Aorta (tissue), 5 donors: ENCODE results near the gene DDX39A. TPM values are rescaled to one million over a fixed set of nuclear protein-coding genes. Genes with fewer than 3 reads are reported as not detected.

ENCODE experiments used
- ATAC-seq: fragments of 200-7000 bp; cut with Tn5 transposase; one replicate; pipeline ENCODE4 v1.9.1; 2022; ENCODE audit warnings: moderate library complexity; ENCODE audit not compliant: low FRiP score
- DNase-seq, 2 donors: peaks; one replicate each; pipeline ENCODE4 v3.0.0-alpha.2; 2020
- H3K27ac ChIP-seq, 2 donors: one replicate each; pipeline ENCODE4 v1.5.1; 2013; ENCODE audit warnings: low read length in 2 of 2, mild to moderate bottlenecking in 2 of 2, moderate library complexity in 2 of 2, control low read depth in 1 of 2, inconsistent platforms in 1 of 2, low read depth in 1 of 2
- H3K27me3 ChIP-seq, 2 donors: one replicate each; pipeline ENCODE4 v1.6.1; 2013; ENCODE audit warnings: control low read depth in 1 of 2, low read length in 1 of 2, mild to moderate bottlenecking in 1 of 2, moderate library complexity in 1 of 2; ENCODE audit not compliant: insufficient read depth in 2 of 2, control insufficient read depth in 1 of 2
- H3K36me3 ChIP-seq, 2 donors: one replicate each; pipeline ENCODE4 v1.6.1; 2013; ENCODE audit warnings: control low read depth in 1 of 2, low read length in 1 of 2, mild to moderate bottlenecking in 1 of 2; ENCODE audit not compliant: insufficient read depth in 2 of 2, control insufficient read depth in 1 of 2
- H3K4me1 ChIP-seq, 2 donors: one replicate each; pipeline ENCODE4 v1.6.1; 2013; ENCODE audit warnings: low read length in 2 of 2, control low read depth in 1 of 2, mild to moderate bottlenecking in 1 of 2, moderate library complexity in 1 of 2; ENCODE audit not compliant: insufficient read depth in 2 of 2, control insufficient read depth in 1 of 2
- H3K4me3 ChIP-seq, 2 donors: one replicate each; pipeline ENCODE4 v1.5.1; 2013; ENCODE audit warnings: low read length in 2 of 2, control low read depth in 1 of 2, mild to moderate bottlenecking in 1 of 2
- H3K9me3 ChIP-seq: one replicate; pipeline ENCODE4 v1.6.1; 2013; ENCODE audit warnings: mild to moderate bottlenecking, low read length; ENCODE audit not compliant: control insufficient read depth
- WGBS, 2 donors: extraction: QIAGEN DNeasy Blood & Tissue Kit; methylation state at CpG; one replicate each; pipeline ENCODE4 v1.1.7; 2013; 5-methylcytosine and 5-hydroxymethylcytosine counted together
- intact Hi-C, 2 donors: fragments of 100-400 bp; cut with DNase I; formaldehyde crosslinking; loops; one replicate each; pipeline versions ENCODE4 v1.14.2 to v1.15.0; 2022
- polyA plus RNA-seq, 2 donors: library from polyadenylated mRNA; stranded (reverse); fragments of 200-250 nt; gene quantifications; one replicate each; pipeline ENCODE4 v1.2.3, GENCODE V29; 2013
- total RNA-seq, 2 donors: library from RNA; stranded (reverse); fragmentation: NEBNext Ultra II Directional; extraction: Animal tissue kit (Norgen Biotek cat#: 25700); gene quantifications; one replicate each; pipeline ENCODE4 v1.2.1, GENCODE V29; 2021
- donor health status: healthy with polysubstance abuse.
- donor health status: Bipolar disorder and iron deficiency.
- donor health status: DM: no; HTN: no; CAD: no.
- donor health status: DM: no; HTN: no; CAD: no.
- donor health status: DM: yes; HTN: yes; CAD: no.

Gene DDX39A
- total and polyA plus RNA-seq, 4 donors, result 28.5 to 98.7 (median 47.2) TPM

DNA sequence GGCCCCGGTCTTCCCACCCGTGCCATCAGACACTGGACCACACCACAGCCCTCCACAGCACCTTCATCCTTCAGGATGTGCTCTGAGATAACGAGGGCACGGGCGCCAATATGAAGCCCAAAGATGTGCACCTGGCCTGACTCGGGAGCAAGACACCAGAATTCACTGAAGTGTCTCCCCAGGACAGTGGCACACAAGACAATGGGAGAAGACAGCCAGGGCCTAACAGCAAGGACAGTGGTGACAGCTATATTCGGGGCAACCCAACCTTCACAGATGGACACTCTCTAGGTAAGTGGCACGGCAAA is 7.2 kb downstream of the DDX39A start:
- H3K27me3 ChIP-seq, result no peaks in the 10 kb centered on the region
- H3K27ac ChIP-seq, result no peak overlapping the region
- intact Hi-C loops, result no loop called here
- no peaks in the 10 kb centered on the region for H3K4me1 ChIP-seq
- ATAC-seq (no peak), DNase-seq (no peak)
- no peak overlapping the region for H3K4me3 ChIP-seq
- 89 to 91% methylated on average over 8 of the region's 8 CpGs for WGBS, 2 donors
- H3K9me3 ChIP-seq, result no peaks in the 10 kb centered on the region
- peaks cover 0 to 16% of the 10 kb centered on the region in 2 donors for H3K36me3 ChIP-seq

DNA sequence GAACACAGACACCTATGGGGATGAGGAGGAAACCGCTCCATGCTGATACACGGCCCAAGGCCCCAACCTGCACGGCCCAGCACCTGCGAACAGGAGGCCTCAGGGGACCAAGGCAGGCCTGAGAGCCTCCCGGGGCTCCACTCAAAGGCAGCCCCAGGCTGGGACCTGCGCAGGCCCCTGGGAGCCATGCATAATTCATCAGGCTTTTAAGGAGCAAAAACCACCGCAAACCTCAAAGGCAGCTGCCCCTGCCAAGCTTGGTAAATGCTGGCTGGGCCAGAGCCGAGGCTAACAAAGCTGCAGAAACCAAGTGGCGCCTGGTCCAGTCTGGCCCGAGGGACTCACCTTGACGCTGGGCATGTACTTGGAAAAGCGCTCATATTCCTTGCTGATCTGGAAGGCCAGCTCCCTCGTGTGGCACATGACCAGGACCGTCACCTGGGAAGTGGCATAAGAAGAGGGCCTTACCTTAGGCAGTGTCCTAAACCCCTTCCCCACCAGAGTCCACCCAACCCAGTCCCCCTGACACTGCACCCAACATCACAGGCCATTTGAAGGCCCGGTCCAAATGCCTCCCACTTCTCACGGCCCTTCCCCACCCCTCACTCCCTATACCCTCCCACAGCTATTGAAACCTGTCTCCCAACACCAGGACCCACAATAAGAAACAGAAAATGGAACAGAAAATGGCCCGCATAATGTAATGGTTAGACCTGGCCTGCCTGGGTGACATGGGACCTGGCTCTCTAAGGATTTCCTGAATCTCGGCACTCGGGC is 7.8 kb downstream of the DDX39A start:
- no peak for ATAC-seq
- Histone ChIP-seq H3K36me3 (peaks cover 0 to 20% of the 10 kb centered on the region in 2 donors), H3K27ac (no peak overlapping the region), H3K9me3 (no peaks in the 10 kb centered on the region), H3K4me1 (no peaks in the 10 kb centered on the region), H3K27me3 (no peaks in the 10 kb centered on the region), H3K4me3 (no peak overlapping the region)
- DNase-seq, result no peak
- WGBS, 2 donors, result 84% methylated on average over 19 of the region's 19 CpGs
- intact Hi-C loops, result no loop called here

DNA sequence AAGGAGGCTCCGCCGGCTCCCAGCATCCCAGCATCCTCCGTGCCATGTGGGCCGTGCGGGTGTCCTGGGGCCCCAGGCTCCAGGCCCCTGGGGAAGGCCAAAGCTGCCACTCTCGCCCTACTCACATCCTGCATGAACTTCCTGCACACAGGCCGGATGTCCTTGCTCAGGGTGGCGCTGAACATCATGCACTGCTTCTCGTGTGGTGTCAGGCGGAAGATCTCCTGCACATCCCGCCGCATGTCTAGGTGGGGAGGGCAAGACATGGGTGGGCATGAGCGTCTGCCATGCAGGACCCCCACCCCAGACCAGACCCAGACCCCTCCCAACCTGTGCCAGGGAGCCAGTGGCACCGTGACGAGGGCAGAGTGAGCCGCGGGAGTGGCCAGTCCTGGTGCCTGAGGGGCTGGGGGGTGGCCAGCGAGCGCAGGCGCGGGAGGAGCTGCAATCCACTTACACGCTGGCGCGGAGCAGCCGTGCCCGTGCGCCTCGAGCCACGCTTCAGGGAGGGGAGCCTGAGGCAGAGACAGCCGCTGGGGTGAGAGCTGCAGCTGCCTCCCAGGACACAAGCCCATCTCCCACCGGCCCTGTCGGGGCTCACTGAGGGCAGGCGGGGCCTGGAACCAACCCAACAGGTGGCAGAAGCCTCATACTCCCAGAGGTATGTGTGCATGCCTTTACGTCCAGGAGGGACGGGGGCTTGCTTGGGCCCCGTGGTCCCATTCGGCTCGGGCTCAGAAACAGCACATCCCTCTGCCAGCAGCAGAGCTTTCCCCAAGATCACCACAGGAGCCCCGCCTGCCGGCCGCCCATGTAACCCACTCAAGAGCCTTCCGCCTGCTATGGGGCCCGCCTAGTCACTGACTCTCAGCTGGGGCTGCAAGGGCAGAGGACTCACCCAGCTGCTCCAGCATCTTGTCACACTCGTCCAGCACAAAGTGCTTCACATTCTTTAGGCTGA is 8.8 kb downstream of the DDX39A start:
- intact Hi-C loops, result no loop called here
- H3K9me3 ChIP-seq, result no peaks in the 10 kb centered on the region
- H3K4me3 ChIP-seq, result no peak overlapping the region
- no peak overlapping the region for H3K27ac ChIP-seq
- H3K36me3 ChIP-seq, result peaks cover 0 to 22% of the 10 kb centered on the region in 2 donors
- ATAC-seq (no peak), DNase-seq (no peak)
- no peaks in the 10 kb centered on the region for H3K27me3 ChIP-seq
- no peaks in the 10 kb centered on the region for H3K4me1 ChIP-seq
- WGBS, 2 donors, result 87% methylated on average over 44 of the region's 44 CpGs

DNA sequence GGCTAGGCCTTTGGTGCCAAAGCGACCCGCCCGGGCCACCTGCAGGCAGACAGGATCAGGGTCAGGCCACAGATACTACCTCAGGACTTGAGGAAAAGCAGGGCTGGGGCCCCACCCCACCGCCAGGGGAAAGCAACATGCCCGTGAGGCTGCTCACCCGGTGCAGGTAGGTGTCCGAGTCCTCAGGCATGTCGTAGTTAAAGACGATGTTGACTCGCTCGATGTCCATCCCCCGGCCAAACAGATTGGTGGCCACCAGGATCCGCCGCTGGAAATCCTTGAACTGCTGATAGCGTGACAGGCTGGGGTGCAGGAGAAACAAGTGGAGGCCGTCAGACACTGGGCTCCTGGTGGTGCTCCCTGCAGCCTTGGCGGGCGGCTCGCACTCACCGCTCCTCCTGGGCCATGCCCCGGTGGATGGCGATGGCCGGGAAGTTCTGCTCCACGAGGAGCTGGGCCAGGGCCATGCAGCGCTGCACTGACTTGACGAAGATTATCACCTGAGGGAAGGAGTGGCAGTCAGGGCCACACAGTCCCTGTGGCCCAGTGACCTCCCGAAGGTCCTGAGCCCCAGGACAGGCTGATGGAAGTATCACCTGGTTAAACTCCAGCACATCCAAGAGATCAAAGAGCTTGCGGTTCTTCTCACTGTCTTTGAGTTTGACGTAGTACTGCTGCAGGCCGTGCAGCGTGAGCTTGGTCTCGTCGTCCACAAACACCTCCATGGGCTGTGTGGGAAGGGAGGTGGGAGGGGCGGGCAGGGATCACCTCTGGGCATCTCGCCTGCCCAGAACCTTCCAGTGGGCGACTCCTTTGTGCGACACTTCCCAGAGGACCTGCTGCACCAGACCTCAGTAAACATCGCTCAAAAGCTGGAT is 9.8 kb downstream of the DDX39A start:
- 87 to 88% methylated on average over 37 to 38 of the region's 38 CpGs for WGBS, 2 donors

DNA sequence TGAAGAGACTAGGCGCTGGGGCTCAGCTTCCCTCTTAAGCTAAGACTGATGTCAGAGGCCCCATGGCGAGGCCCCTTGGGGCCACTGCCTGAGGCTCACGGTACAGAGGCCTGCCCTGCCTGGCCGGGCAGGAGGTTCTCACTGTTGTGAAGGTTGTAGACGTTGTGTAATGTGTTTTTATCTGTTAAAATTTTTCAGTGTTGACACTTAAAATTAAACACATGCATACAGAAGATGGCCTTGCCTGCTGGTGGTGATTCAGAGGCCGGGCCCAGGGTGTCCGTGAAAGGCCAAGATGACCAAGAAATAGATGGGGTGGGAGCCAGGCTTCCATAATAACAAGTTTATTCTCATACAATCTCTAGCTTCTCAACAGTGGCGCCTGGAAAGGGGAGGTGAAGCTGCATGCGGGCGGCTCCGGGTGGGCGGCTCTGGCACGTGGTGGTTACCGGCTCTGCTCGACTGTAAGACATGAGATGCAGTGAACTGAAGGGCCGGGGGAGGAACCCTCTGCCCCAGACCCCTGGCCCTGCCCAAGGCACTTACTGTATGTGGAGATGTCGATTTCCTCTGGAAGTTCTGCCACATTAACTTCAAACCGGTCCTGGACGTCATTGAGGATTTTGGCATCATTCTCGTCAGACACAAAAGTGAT is 10.5 kb downstream of the DDX39A start:
- Histone ChIP-seq H3K27ac (no peak overlapping the region), H3K36me3 (peaks cover 0 to 26% of the 10 kb centered on the region in 2 donors), H3K27me3 (no peaks in the 10 kb centered on the region), H3K4me3 (no peak overlapping the region), H3K9me3 (no peaks in the 10 kb centered on the region), H3K4me1 (no peaks in the 10 kb centered on the region)
- DNase-seq (no peak), ATAC-seq (no peak)
- whole genome bisulfite sequencing, 2 donors, result 60% methylated on average over 20 of the region's 20 CpGs
- intact Hi-C loops, result no loop called here

More for the DNA sequence above, 9.8 kb downstream of the DDX39A start:
- intact Hi-C loops, result no loop called here
- Histone ChIP-seq H3K9me3 (no peaks in the 10 kb centered on the region), H3K27ac (no peak overlapping the region), H3K4me3 (no peak overlapping the region), H3K27me3 (no peaks in the 10 kb centered on the region), H3K4me1 (no peaks in the 10 kb centered on the region), H3K36me3 (peaks cover 0 to 24% of the 10 kb centered on the region in 2 donors)
- no peak for DNase-seq
- no peak for ATAC-seq

DNA sequence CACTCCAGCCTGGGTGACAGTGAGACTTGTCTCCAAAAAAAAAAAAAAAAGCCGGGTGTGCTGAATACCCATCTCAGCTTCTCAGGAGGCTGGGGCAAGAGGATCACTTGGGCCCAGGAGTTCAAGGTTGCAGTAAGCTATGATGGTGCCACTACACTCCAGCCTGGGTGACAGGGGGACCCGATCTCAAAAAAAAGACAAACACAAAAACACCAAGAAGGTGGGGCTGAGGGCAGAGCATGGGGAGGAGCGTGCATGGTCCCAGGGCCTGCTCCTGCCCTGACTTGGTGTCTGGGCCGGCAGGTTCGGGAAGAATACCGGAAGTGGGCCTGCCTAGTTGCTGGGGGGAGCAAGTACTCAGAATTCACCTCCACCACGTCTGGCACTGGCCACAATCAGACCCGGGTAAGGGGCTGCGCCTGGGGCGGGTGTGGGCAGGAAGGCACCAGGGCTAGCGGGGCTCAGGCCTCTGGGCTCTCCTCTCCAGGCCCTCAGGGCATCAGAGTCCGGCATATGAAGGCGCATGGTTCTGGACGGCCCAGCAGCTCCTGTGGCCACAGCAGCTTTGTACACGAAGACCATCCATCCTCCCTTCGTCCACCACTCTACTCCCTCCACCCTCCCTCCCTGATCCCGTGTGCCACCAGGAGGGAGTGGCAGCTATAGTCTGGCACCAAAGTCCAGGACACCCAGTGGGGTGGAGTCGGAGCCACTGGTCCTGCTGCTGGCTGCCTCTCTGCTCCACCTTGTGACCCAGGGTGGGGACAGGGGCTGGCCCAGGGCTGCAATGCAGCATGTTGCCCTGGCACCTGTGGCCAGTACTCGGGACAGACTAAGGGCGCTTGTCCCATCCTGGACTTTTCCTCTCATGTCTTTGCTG is 11.3 kb downstream of the DDX39A start:
- Histone ChIP-seq H3K27ac (no peak overlapping the region), H3K4me1 (no peaks in the 10 kb centered on the region), H3K36me3 (peaks cover 0 to 26% of the 10 kb centered on the region in 2 donors), H3K27me3 (no peaks in the 10 kb centered on the region), H3K9me3 (no peaks in the 10 kb centered on the region), H3K4me3 (no peak overlapping the region)
- WGBS, 2 donors, result 59 to 64% methylated on average over 19 to 20 of the region's 20 CpGs
- DNase-seq (no peak), ATAC-seq (no peak)
- intact Hi-C loops, result no loop called here

DNA sequence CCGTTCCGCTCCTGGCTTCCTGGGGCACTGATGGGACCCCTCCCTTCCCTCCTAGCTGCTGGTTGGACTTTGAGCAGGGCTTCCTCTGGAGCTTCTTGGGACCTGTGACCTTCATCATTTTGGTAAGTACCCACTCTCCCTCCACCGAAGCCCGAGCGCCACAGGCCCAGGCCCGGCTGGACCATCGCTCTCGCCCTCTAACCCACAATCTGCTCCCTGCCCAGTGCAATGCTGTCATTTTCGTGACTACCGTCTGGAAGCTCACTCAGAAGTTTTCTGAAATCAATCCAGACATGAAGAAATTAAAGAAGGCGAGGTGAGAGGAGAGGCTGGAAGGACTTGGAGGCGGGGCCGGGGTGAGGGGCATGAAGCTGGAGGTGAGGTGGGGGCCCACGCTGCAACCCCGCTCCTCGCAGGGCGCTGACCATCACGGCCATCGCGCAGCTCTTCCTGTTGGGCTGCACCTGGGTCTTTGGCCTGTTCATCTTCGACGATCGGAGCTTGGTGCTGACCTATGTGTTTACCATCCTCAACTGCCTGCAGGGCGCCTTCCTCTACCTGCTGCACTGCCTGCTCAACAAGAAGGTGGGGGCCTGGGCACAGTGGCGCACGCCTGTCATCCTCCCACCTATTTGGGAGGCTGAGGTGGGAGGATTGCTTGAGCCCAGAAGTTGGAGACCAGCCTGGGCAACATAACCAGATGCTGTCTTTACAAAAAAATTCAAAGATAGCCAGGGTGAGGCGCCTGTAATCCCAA is 12.3 kb downstream of the DDX39A start:
- WGBS, 2 donors, result 86 to 90% methylated on average over 27 of the region's 27 CpGs
- intact Hi-C loops, result loop anchor here in 1 of 2 donors (1.0 kb wide), 1 partner anchor 44 kb away; no protein-coding TSS in a partner anchor
- no peaks in the 10 kb centered on the region for H3K4me1 ChIP-seq
- no peaks in the 10 kb centered on the region for H3K27me3 ChIP-seq
- H3K4me3 ChIP-seq, result no peak overlapping the region
- peaks cover 0 to 22% of the 10 kb centered on the region in 2 donors for H3K36me3 ChIP-seq
- no peaks in the 10 kb centered on the region for H3K9me3 ChIP-seq
- DNase-seq (no peak), ATAC-seq (no peak)
- peak overlapping the region in 1 of 2 donors; percentile 42 for H3K27ac ChIP-seq
